Measurements from ENCODE around the gene YJEFN3. TPM values are rescaled to one million over a fixed set of nuclear protein-coding genes. Genes with fewer than 3 reads are reported as not detected.

The YJEFN3 gene
- total and polyA plus RNA-seq, 2 of the 8 experiments (the other 6 are each of a cell fraction or from before 2014, with no cell fraction given): 5.7 to 9.4 TPM

DNA sequence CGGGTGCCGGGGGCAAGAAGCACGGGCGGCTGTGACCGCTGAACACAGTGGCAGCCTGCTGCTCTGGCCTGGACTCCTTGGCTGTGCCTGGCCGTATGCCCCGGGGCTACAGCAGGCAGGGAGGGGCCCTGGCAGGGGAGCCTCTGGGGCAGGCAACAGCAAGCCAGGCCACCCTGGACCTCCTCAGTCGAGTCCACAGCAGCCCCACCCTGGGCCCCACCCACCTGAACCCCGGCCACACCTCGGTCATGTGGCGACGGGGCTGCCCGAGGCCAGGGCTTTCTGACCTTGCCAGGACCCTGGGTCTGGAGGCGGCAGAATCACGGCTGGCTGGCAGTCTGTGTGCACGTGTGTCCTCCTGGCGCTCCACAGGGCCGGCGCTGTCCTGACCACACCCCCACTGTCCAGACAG, 18.0 kb downstream of the YJEFN3 start:
- Histone ChIP-seq H2BK15ac (ENCODE audit: low read length) (no peak overlapping the region), H3K23ac (ENCODE audit: insufficient read length) (no peak overlapping the region), H2BK12ac (ENCODE audit: low read depth, low read length) (no peak overlapping the region), H3K9me3 (ENCODE audit: insufficient read depth in 2 of 2, low read depth in 1 of 2, low read length in 1 of 2) (no peaks in the 10 kb centered on the region), H3K36me3 (ENCODE audit: control insufficient read depth in 2 of 4, insufficient read depth in 4 of 4, low read length in 3 of 4) (no peaks in the 10 kb centered on the region), H3K4me3 (ENCODE audit: extremely low read depth in 1 of 4, insufficient read depth in 2 of 4, low read depth in 3 of 4, low read length in 4 of 4) (no peak overlapping the region), H3K27ac (ENCODE audit: low read depth, low read length) (no peak overlapping the region), H2AFZ (ENCODE audit: low read length) (no peak overlapping the region), H4K8ac (ENCODE audit: extremely low read depth, insufficient read depth, low read length) (no peak overlapping the region), H3K4me1 (replicated peaks in 1 of 4; ENCODE audit: control insufficient read depth in 3 of 4, insufficient read depth in 4 of 4, low read length in 3 of 4) (no peaks in the 10 kb centered on the region; a peak in 3 of 7 replicates), H3K4me2 (ENCODE audit: insufficient read depth in 1 of 2, low read depth in 2 of 2, low read length in 2 of 2) (no peak overlapping the region), H3K14ac (ENCODE audit: insufficient read length) (no peak overlapping the region), H3K56ac (replicated peaks; ENCODE audit: insufficient read length, low read depth, low read length) (no peak overlapping the region), H2BK120ac (replicated peaks; ENCODE audit: low read depth, low read length) (no peak overlapping the region), H3K18ac (ENCODE audit: extremely low read depth, low read length) (no peak overlapping the region), H2BK5ac (ENCODE audit: low read depth, low read length) (no peak overlapping the region), H2AK5ac (ENCODE audit: low read depth, low read length) (no peak overlapping the region), H3K79me1 (ENCODE audit: low read depth, low read length) (no peaks in the 10 kb centered on the region), H3K79me2 (ENCODE audit: control insufficient read depth in 1 of 2, insufficient read depth in 2 of 2, low read length in 2 of 2) (no peaks in the 10 kb centered on the region), H3K23me2 (ENCODE audit: low read depth, low read length) (no peaks in the 10 kb centered on the region), H3K27me3 (replicated peaks in 1 of 4; ENCODE audit: control insufficient read depth in 3 of 4, extremely low read depth in 1 of 4, insufficient read depth in 3 of 4, low read length in 3 of 4) (no peaks in the 10 kb centered on the region; a peak in 1 of 7 replicates), H3K4ac (replicated peaks; ENCODE audit: insufficient read length, low read depth, low read length) (no peak overlapping the region), H2BK20ac (ENCODE audit: low read length) (no peak overlapping the region), H4K91ac (replicated peaks; ENCODE audit: insufficient read length, low read length) (no peak overlapping the region), H4K5ac (ENCODE audit: insufficient read length, low read depth, low read length) (no peak overlapping the region), H3K9ac (replicated peaks in 1 of 4; ENCODE audit: extremely low read depth in 1 of 4, low read depth in 3 of 4, low read length in 3 of 4) (no peak overlapping the region), H4K20me1 (replicated peaks in 1 of 2; ENCODE audit: control insufficient read depth in 1 of 2, insufficient read depth in 2 of 2, low read length in 2 of 2) (no peaks in the 10 kb centered on the region)
- DNase-seq (ENCODE audit: low read depth in 1 of 2, low spot score in 2 of 2): no peak
- WGBS, 2 experiments (ENCODE audit: extremely low coverage in 1 of 2, insufficient coverage in 1 of 2, insufficient read length in 1 of 2, insufficient replicate concordance in 2 of 2, low coverage in 1 of 2, low lambda C conversion rate in 2 of 2, missing lambda C conversion rate in 1 of 2): 90% methylated on average over 8 of the region's 19 CpGs; no CpG with 5 or more reads in 1 of the 2 experiments
- FAIRE-seq: no peak
- POLR2A ChIA-PET (ENCODE audit: partially characterized antibody): interaction anchor here (0.8 to 2.3 kb wide), 3 partner anchors 13 to 14 kb away, joined by 3 to 7 read pairs (median 7); no protein-coding TSS in a partner anchor
- CTCF ChIA-PET (ENCODE audit: partially characterized antibody): interaction anchor here (1.1 to 15.7 kb wide), 5 partner anchors 11 to 97 kb away, joined by 3 to 223 read pairs (median 4); partner anchors contain the start of gene GMIP
- TF ChIP-seq, protein P1, sequence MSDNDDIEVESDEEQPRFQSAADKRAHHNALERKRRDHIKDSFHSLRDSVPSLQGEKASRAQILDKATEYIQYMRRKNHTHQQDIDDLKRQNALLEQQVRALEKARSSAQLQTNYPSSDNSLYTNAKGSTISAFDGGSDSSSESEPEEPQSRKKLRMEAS (IDR thresholded peaks at IDR 0.05): no peak
- no peak for TF ChIP-seq RFX5 (IDR thresholded peaks at IDR 0.05; ENCODE audit: borderline replicate concordance, low read depth, low read length)
- TF ChIP-seq CTBP2 (IDR thresholded peaks at IDR 0.05; ENCODE audit: borderline replicate concordance, insufficient read depth, insufficient read length, low read length): no peak
- TF ChIP-seq JUN (IDR thresholded peaks at IDR 0.05; ENCODE audit: low read depth, low read length): no peak
- TF ChIP-seq CBX5 (IDR thresholded peaks at IDR 0.05; ENCODE audit: low read depth, low read length): no peak
- TF ChIP-seq POLR2A (IDR thresholded peaks at IDR 0.05; ENCODE audit: control extremely low read depth in 1 of 2, low read depth in 2 of 2, low read length in 2 of 2): no peak
- TF ChIP-seq CBX8 (IDR thresholded peaks at IDR 0.05; ENCODE audit: borderline replicate concordance, low read depth, low read length): no peak
- no peak for TF ChIP-seq RAD21 (IDR thresholded peaks at IDR 0.05 in 1 of 2, conservative IDR thresholded peaks at IDR 0.05 in 1 of 2; ENCODE audit: low read depth in 2 of 2, low read length in 2 of 2)
- no peak for TF ChIP-seq SUZ12 (IDR thresholded peaks at IDR 0.05; ENCODE audit: low read length)
- no peak for TF ChIP-seq POU5F1 (IDR thresholded peaks at IDR 0.05; ENCODE audit: low read depth, low read length)
- TF ChIP-seq CHD1 (IDR thresholded peaks at IDR 0.05; ENCODE audit: low read depth, low read length): no peak
- no peak for TF ChIP-seq TAF7 (optimal IDR thresholded peaks at IDR 0.05; ENCODE audit: borderline replicate concordance, low read depth, low read length)
- no peak for TF ChIP-seq TEAD4 (IDR thresholded peaks at IDR 0.05; ENCODE audit: low read depth, low read length)

Data from H1 (cell line).